T-helper 1 cell (primary cell): Measurements from ENCODE around the gene DEDD2.

Source experiments
- DNase-seq, 5 donors: peaks; one replicate each; pipeline ENCODE4 v3.0.0-alpha.2; 2012 to 2020

DEDD2 gene

GRCh38 chr19:42226886-42227285, 9.4 kb upstream of the DEDD2 start:
- DNase-seq: no peak

- DNase-seq: no peak
These were observed 8.3 kb upstream of the DEDD2 start for GRCh38 chr19:42225718-42226292.

DNA sequence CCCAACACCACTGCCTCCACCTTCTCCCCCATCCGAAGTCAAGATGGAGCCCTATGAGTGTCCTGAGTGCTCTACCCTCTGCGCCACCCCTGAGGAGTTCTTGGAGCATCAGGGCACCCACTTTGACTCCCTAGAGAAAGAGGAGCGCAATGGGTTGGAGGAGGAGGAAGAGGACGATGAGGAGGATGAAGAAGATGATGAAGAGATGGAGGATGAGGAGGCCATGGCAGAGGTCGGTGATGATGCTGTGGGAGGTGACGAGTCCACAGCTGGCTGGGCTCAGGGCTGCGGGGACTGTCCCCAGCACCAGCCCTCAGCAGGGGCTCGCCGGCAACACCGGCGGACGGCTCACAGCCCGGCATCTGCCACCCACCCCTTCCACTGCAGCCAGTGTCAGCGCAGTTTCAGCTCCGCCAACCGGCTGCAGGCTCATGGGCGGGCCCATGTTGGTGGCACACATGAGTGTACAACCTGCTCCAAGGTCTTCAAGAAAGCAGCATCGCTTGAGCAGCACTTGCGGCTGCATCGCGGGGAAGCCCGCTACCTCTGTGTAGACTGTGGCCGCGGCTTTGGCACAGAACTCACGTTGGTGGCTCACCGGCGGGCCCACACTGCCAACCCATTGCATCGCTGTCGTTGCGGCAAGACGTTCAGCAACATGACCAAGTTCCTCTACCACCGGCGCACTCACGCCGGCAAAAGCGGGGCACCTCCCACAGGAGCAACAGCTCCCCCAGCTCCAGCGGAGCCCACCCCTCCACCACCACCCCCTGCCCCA, 7.7 kb upstream of the DEDD2 start:
- DNase-seq: no peak

- no peak for DNase-seq
These were observed 3.2 kb upstream of the DEDD2 start for GRCh38 chr19:42220751-42221097.

DNA sequence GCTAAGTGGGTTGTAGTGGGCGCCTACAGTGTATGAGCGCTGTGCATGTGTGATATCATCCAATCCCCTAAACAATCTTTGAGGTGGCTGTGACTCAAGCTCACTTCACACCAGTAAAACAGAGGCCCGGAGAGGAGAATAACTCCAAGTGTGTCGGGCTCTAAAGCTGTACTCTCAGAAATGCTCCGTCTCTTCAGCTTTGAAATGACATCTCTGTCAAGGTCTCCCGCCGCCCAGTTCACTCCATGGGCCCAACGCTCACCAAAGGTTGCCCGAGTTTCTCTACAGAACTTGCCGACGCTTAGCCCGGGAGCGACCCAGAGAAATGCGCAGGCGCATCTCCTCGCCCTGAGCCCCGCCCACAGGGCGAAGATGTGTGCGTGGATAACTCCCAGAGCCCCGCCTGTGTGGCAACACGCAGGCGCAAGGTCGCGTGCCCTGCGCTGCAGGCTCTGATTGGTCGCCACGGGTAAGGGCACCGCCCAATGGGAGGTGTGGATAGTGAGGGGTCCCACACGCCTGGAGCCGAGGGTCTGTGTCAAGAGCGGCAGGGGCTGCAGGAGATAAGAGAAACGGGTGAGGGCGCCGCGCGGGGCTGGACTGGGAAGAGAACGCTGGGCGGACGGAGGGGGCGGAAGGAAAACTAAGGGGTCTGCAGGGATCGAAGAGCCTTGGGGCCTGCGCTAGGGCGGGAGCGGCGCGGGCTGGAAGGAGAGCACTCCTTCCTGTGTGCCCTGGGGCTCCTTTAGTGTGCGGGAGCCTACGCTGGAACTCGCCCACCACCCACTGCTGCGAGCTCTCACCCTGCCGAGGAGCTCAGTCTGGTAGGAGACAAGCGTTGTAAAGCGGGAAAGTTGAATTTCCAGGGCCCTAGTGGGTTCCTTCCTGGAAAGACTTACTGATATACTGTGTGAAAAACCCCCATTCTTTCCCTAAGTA, 2.6 kb upstream of the DEDD2 start, which contains the start of gene ZNF526:
ZNF526 (plus strand) TSS at position 501 of the 939 bp plus-strand sequence. CDS start 4,092 bp downstream, outside the sequence.
- DNase-seq: peak; percentile 95 to 99 (median 95)

DNA sequence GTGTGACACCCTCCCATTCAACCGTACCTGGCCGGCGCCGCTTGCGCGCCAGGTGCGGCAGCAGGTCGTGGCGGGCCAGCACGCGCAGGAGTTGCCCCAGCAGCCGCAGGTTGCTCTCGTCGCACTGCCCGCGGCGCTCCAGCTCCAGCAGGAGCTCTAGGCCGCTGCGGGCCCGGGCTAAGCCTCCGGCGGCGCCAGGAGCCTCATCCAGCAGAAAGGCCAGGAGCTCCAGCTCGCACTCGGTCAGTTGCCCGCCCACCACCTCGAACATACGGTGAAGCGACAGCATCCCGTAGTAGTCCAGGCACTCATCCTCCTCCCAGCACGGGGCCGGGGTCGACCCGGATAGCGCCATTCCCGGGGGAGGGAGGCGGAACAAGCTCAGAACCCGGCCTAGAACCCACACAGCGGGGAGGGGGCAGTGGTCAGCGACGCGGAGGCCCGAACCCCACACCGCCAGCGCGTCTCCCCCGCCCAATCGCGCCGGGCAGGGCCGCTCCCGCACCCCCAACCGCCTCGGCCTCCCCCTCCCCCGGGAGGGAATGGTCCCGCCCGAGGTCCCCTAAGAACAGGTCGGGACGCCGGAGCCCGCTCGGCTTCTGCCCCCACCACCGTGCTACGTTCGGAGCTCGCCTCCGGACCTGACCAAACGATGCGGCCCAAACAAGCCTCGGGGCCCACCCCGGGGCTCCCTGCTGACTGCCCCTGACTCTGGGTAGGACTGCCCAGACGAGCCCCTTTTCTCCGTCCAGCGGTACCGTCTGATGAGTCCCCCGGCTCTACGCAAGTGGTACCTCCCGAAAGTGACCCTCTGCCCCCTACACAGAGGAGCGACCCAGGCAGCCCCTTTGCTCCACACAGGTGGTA, 591 bp downstream of the DEDD2 start:
- DNase-seq: peak in 2 of 5 donors; percentile 27 to 40

DNA sequence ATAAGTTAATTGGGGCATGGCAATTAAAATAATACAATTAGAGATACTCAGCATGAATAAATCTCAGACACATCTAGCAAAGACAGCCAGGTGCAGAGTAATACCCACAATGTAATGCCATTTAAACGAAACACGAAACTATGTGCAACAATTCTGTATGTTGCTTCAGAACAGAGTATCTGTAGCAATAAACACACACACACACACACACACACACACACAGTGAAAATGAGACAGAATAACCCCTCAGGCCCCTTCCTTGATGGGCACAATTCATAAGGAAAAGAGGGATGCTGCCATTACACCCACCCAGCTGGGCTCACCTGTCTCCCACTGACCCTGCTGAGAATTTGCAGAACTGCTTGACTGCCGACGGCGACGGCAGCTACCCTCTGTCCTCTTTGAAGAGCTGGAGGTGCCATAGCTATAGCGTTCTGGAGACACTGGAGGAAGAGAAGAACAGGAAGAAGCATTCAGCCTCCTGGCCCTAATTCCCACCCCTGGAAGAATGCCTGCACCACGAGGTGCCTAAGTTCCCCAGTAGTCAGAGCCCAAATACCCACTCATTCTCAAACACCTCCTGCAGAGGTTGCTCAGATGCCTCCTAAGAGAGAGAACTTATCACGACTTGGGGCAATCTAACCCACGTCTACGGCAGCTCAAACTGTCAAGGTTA, 2.5 kb downstream of the DEDD2 start:
- DNase-seq: no peak

- no peak for DNase-seq
These were observed 4.6 kb downstream of the DEDD2 start for GRCh38 chr19:42212886-42213285.

- no peak for DNase-seq
These were observed 8.9 kb downstream of the DEDD2 start for GRCh38 chr19:42208612-42209011.

GRCh38 chr19:42207767-42208271, 9.7 kb downstream of the DEDD2 start:
- DNase-seq: no peak

DNA sequence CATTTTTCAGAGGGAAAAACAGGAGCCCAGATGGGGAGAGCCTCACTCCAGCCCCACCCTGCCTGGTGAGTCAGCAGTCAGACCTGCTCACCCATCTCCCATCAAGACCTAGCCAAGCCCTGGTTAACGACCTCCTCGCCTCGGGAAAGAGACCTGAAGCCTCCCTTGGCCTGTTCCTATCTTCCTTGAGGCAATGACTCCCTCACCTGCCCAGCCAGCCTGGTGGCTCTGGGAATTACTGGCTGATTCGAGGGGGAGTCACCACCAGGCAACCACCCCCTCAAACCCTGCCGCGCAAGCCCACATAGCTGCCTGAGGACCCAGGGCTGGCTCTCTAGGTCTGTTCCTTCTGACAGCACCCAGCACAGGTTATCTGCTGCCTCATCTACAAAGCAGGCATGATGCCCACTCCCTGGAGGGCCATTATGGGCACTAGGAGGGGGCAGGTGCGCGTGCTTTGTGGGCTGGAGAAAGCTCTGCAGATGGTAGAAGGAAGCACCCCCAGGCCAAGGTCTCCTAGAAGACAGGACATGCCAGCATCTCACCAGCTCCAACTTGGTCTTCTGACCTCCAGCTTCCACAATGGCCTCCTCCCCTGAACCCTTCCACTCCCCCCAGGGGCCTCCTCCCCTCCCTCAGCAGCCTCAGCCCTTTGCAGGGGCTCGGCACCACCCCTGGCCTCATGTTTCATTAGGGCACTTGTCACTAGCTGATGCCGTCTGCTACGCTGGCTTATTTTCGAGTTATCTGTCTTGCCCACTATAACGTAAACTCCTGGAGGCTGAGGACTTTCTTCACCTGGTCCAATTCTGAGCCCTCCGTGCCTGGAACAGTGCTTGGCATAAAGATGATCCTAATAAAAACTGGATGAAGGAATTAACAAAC, 10.4 kb downstream of the DEDD2 start:
- DNase-seq: no peak

DNA sequence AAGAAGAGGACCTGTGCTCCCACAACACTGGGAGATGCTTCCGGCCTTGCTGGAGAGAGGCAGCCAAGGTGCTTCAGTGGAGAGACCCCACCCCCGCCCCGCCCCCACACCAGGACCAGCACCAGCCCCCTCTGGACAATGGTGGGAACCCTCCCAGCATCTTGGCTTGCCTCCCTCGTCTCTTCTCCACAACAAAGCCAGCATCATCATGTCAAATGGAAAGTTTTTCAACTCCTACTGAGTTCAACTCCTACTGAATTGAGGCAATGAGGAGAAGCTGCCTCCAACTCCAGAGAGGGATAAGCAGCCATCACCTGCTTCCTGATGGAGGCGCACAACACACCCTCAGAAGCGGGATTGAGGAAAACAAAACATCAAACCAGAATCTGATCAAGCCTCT, 12.8 kb downstream of the DEDD2 start:
- no peak for DNase-seq

- no peak for DNase-seq
These were observed 13.8 kb downstream of the DEDD2 start for GRCh38 chr19:42203700-42204099.

- DNase-seq: no peak
These were observed 15.1 kb downstream of the DEDD2 start for GRCh38 chr19:42202290-42202880.

DNA sequence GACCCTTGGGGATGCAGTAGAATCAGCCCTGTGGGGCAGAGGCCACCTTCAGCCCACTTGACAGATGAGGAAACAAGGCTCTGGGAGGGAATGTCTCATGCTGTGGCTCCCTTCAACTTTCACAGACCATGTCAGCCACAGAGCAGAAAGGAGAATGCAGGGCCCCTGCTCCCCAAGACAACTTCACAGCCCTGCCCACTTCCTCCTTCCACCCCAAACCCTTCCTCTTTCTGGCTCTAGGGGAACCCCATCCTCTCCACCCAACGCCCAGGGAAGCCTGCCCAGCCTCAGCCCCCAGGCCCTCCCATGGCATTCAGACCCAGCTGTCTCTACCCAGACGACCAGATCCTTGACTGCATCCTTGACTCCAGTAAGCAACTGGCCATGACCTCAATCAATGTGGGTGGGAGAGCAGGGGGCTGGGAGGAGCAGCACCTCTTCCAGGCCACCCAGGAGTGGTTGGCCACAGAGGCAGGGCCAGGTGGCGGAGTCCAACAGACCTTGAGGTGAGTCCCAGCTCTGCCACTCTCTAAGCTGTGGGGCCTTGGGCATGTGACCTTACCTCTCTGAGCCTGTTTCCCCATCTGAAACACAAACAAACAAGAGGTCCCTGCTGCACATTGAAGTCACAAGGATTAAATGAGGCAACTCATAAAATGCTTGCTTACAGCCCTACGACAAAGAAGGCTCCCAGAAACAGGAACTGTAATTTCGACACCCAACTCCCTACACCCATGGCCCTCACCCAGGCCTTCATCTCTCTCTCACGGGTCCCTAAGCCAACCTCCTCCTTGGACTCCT, 15.8 kb downstream of the DEDD2 start:
- DNase-seq: peak in 3 of 5 donors; percentile 30 to 77 (median 31)

DNA sequence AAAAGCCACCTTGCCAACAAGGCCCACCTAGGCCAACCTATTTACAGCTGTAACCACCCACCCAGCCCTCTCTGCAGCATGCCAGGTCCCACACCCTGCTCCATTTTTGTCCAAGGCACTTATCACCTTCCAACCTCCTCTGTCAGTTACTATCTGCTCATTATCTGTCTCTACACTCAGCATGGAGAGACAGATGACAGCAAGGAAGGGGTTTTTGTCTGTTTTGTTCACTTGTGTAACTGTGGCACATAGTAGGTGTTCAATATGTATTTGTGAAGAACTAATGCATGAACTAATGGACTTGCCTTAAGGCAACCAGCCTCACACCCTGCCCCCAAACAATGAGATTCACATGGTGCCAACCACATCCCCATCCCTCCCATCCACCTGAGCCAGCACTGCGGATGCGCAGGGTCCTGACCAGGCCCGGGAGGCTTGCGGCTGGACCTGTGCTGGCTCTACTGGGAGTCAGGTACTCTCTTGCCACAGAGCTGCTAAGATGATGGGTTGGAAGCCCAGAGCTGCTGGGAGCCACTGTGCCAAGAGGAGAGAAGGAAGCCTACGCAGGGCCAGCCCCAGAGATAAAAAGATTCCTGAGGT, 17.3 kb downstream of the DEDD2 start:
- DNase-seq: no peak

DNA sequence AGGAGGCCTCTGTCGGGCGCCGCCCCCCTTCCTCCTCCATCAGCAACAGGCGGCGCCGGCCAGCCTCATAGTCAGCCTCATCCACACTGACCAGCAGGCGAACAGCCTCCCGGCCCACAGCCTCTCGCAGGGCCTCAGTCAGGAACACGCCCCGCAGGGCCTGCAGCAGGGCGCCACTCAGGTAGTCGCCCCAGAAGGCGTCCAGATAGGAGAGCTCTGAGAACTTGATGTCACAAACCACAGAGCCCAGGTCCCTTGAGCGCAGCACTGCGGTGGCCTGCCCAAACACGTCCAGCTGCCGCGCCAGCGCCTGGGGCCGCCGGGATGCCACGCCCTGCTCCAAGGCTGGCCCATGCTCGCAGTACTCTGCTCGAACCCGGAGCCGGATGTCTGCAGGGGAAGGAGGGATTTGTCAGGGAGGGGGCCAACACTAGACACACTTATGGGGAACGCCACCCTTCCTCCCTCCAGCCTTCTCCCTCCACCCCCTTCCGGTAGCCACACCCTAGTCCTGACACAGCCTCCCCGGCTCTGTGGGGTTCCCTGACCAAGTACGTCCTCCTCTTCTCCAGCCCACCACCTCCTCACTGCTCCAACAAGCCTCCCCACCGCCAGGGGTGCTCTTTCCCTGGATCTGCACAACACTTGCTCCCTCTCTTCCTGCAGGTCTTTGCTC, 17.9 kb downstream of the DEDD2 start:
- DNase-seq: peak in 4 of 5 donors; percentile 30 to 93 (median 42)
